Calu3 (cell line): ENCODE data around the gene CST5. TPM values are rescaled to one million over a fixed set of nuclear protein-coding genes. Genes with fewer than 3 reads are reported as not detected.
"Not testable (repeated sequence)": the region's sequence is repeated elsewhere in the genome, so short reads cannot be mapped to it uniquely, and the experiment has no call there.

Experiments
- BruUV-seq: library from RNA; stranded (reverse); fragments of 400-500 nt; replicated peaks from 2 replicates; lab custom pipeline; 2021; lab: Mats Ljungman, UMichigan
- CTCF ChIA-PET: fragments of 300-600 bp; sonication (Branson Sonifier 250); formaldehyde crosslinking; loops from one replicate; lab custom pipeline; 2022; ENCODE audit warnings: antibody characterized with exemption; lab: Charles Lee
- DNase-seq: peaks from one replicate; pipeline ENCODE4 v3.0.0; 2022
- H3K27ac Mint-ChIP-seq: one replicate; pipeline ENCODE4 v1.8.0; 2022; ENCODE audit warnings: mixed read lengths; ENCODE audit not compliant: unreplicated experiment
- H3K27me3 Mint-ChIP-seq: one replicate; pipeline ENCODE4 v1.8.0; 2022; ENCODE audit warnings: mixed read lengths; ENCODE audit not compliant: unreplicated experiment
- H3K36me3 Mint-ChIP-seq: one replicate; pipeline ENCODE4 v1.8.0; 2022; ENCODE audit warnings: mild to moderate bottlenecking, moderate library complexity, mixed read lengths; ENCODE audit not compliant: insufficient read depth, unreplicated experiment
- H3K4me1 Mint-ChIP-seq: one replicate; pipeline ENCODE4 v1.8.0; 2022; ENCODE audit warnings: mild to moderate bottlenecking, low read depth, mixed read lengths; ENCODE audit not compliant: unreplicated experiment
- H3K4me3 Mint-ChIP-seq: one replicate; pipeline ENCODE4 v1.8.0; 2022; ENCODE audit warnings: mild to moderate bottlenecking, low read depth, moderate library complexity, mixed read lengths; ENCODE audit not compliant: unreplicated experiment
- H3K9me3 Mint-ChIP-seq: one replicate; pipeline ENCODE4 v1.8.0; 2022; ENCODE audit warnings: low read depth, mixed read lengths; ENCODE audit not compliant: unreplicated experiment
- intact Hi-C: fragments of 100-400 bp; cut with micrococcal nuclease; formaldehyde crosslinking; loops from one replicate; pipeline ENCODE4 v1.10.0; 2022; ENCODE audit not compliant: unreplicated experiment
- total RNA-seq: library from RNA; stranded (reverse); gene quantifications from 2 replicates; pipeline ENCODE4 v1.2.3, GENCODE V29; 2022
- TF ChIP-seq, protein P1 (sequence below): fragments of 200-600 bp; IDR thresholded peaks from one replicate; pipeline ENCODE4 v1.8.0; 2022; ENCODE audit warnings: antibody characterized with exemption; ENCODE audit not compliant: unreplicated experiment

The CST5 gene
- total RNA-seq, 1 experiment from 2014 or later: not detected

- Mint-ChIP-seq H3K9me3 (no peaks in the 10 kb centered on the region), H3K4me3 (no peak overlapping the region), H3K36me3 (no peaks in the 10 kb centered on the region), H3K4me1 (no peaks in the 10 kb centered on the region), H3K27ac (no peak overlapping the region), H3K27me3 (no peaks in the 10 kb centered on the region)
- no TSS peak for BruUV-seq
- TF ChIP-seq, protein P1, sequence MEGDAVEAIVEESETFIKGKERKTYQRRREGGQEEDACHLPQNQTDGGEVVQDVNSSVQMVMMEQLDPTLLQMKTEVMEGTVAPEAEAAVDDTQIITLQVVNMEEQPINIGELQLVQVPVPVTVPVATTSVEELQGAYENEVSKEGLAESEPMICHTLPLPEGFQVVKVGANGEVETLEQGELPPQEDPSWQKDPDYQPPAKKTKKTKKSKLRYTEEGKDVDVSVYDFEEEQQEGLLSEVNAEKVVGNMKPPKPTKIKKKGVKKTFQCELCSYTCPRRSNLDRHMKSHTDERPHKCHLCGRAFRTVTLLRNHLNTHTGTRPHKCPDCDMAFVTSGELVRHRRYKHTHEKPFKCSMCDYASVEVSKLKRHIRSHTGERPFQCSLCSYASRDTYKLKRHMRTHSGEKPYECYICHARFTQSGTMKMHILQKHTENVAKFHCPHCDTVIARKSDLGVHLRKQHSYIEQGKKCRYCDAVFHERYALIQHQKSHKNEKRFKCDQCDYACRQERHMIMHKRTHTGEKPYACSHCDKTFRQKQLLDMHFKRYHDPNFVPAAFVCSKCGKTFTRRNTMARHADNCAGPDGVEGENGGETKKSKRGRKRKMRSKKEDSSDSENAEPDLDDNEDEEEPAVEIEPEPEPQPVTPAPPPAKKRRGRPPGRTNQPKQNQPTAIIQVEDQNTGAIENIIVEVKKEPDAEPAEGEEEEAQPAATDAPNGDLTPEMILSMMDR: no peak
- CTCF ChIA-PET: no interaction called here
- no peak for DNase-seq
- intact Hi-C loops: no loop called here
These were observed 28.0 kb upstream of the CST5 start for GRCh38 chr20:23907579-23907978.

- BruUV-seq, intact Hi-C loops, H3K9me3 Mint-ChIP-seq, H3K4me1 Mint-ChIP-seq, DNase-seq, H3K36me3 Mint-ChIP-seq, H3K27me3 Mint-ChIP-seq, CTCF ChIA-PET, H3K27ac Mint-ChIP-seq: not testable (repeated sequence)
- peak overlapping the region; percentile 14 for H3K4me3 Mint-ChIP-seq
These were observed 22.8 kb upstream of the CST5 start for GRCh38 chr20:23902396-23902795.

DNA sequence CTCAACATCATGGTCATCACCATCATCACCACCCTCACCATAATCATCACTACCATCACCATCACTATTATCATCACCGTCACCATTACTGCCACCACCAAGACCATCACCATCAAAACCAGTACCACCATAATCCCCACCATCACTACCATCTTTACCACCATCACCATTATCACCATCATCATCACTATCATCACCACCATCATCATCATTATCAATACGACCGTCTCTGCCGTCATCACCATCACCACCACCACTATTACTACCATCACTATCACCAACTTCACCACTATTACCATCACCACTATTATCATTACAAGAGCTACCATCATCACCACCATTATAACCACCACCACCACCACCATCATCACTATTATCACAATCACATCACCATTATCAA is 11.3 kb upstream of the CST5 start:
- intact Hi-C loops, CTCF ChIA-PET, H3K4me1 Mint-ChIP-seq, H3K4me3 Mint-ChIP-seq, H3K27ac Mint-ChIP-seq, H3K36me3 Mint-ChIP-seq, H3K27me3 Mint-ChIP-seq, BruUV-seq, DNase-seq, H3K9me3 Mint-ChIP-seq: not testable (repeated sequence)

DNA sequence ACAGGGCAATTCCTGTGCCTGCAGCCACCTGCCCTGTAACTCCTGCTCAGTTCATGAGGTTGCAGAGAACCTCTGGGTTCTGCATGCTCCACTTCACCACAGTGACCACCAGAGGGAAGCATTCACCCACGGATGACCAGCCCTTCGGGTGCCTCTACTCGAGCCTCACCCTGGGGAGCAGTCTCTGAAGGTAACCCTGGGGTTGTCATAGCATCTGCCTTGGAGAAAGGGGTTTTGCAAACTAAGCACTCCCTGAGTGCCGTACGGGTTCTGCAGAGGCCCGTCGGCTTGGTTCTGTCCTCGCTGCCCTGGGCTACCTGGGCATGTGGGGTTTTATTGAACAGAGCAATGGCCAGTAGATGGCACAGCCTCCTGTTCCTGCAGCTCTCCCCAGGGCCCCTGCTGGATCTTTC is 10.2 kb upstream of the CST5 start:
- no peaks in the 10 kb centered on the region for H3K36me3 Mint-ChIP-seq
- TF ChIP-seq, protein P1: peak; percentile 12
- no peaks in the 10 kb centered on the region for H3K9me3 Mint-ChIP-seq
- no peak overlapping the region for H3K27ac Mint-ChIP-seq
- H3K4me3 Mint-ChIP-seq: no peak overlapping the region
- DNase-seq: peak; percentile 30
- CTCF ChIA-PET: no interaction called here
- intact Hi-C loops: no loop called here
- no TSS peak for BruUV-seq
- H3K4me1 Mint-ChIP-seq: no peaks in the 10 kb centered on the region
- H3K27me3 Mint-ChIP-seq: no peaks in the 10 kb centered on the region

DNA sequence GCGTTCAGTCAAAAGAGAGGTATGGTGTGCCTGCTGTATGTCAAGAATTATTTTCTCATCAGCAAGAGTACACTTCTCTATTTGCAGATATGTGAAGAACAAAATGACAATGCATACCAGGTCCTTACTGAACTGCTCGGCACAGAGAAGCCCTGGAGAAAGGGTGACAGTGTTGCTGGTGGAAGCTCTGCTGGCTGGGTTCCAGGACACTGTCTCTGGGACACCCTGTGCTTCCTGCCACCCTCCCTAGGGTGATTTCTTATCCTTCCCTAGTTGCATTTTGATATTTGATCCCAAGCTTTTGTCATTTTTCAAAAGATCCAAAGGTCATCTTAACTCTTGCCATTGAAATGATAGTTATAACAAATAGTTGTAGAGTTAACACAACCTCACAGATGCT is 8.3 kb upstream of the CST5 start:
- H3K27ac Mint-ChIP-seq: no peak overlapping the region
- H3K4me3 Mint-ChIP-seq: no peak overlapping the region
- intact Hi-C loops: no loop called here
- TF ChIP-seq, protein P1: no peak
- H3K27me3 Mint-ChIP-seq: no peaks in the 10 kb centered on the region
- H3K4me1 Mint-ChIP-seq: no peaks in the 10 kb centered on the region
- BruUV-seq: no TSS peak
- CTCF ChIA-PET: no interaction called here
- DNase-seq: no peak
- no peaks in the 10 kb centered on the region for H3K36me3 Mint-ChIP-seq
- no peaks in the 10 kb centered on the region for H3K9me3 Mint-ChIP-seq
